G401.6 (cell line): ENCODE results near the gene TUBA1B.

Experiments
- FAIRE-seq: peaks from 2 replicates; lab custom pipeline; 2012; peaks lifted over from hg19 to GRCh38; lab: Jason Lieb, UNC

TUBA1B gene

DNA sequence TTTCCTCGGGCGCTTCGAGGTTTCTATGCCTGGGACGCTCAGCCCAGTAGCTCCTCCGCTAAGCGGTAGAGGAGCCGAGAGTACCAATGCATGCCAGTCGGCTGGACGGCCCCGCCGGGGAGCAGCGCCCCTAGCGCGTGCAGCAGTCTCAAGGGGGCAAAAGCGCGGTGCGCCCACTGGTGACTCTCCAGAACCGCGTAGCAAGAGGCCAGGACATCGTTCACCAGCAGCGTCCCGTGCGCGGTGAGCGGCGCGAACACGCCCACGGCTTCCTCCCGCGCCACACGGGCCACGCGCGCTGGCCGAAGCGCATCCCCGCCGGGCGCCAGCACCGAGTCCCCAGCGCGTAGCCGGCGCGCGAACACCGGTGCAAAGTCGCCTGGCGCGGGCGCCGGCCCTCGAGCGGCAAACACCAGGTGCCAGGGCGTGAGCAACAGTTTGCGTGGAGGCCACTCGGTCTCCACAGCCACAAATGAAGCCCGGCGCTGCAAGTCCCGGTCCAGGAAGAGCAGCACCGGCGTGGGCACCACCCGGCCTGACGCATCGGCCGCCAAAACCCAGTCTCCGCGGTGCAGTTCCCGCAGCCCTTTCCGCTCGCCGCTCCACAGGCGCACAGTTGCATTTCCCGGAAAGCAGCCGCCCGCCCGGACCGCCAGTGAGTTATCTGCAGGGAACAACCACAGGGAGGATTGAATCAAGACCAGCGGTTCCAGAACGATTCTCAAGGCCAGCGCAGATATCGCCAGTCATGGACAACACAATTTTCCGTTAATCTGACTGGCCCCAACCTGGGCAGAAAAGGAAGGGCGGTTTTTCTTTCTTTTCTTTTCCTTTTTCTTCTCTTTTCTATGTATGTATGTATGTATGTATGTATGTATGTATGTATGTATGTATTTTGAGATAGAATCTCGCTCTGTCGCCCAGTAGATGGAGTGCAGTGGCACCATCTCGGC lies 41.1 kb downstream of the TUBA1B start:
- no peak for FAIRE-seq

GRCh38 chr12:49088932-49089330 lies 42.3 kb downstream of the TUBA1B start:
- FAIRE-seq = no peak

- FAIRE-seq = peak; percentile 41
Measured at GRCh38 chr12:49088150-49088931, 42.9 kb downstream of the TUBA1B start.

- no peak for FAIRE-seq
Measured at GRCh38 chr12:49086116-49086515, 45.1 kb downstream of the TUBA1B start.

DNA sequence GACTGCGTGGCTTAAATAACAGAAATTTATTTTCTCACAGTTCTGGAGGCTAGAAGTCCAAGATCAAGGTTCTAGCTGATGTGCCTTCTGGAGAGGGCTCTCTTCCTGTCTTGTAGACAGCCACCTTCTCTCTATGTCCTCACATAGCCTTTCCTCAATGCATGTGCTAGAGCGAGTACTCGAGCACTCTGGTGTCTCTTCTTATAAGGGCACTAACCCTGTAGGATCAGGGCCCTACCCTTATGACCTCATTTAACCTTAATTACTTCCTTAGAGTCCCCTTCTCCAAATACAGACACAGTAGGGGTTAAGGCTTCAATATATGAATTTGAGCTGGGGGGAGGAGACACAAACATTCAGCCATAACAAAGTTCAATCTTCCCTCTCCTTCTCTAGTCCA lies 46.8 kb downstream of the TUBA1B start:
- no peak for FAIRE-seq

- no peak for FAIRE-seq
Measured at GRCh38 chr12:49079793-49080192, 51.4 kb downstream of the TUBA1B start.
